Ureter (tissue), 1 donor: ENCODE data around the gene MED31. TPM values are rescaled to one million over a fixed set of nuclear protein-coding genes. Genes with fewer than 3 reads are reported as not detected.
"Not testable (repeated sequence)": the region's sequence is repeated elsewhere in the genome, so short reads cannot be mapped to it uniquely, and the experiment has no call there.

Experiments
- DNase-seq: peaks from one replicate; pipeline ENCODE4 v3.0.0-alpha.2; 2020; ENCODE audit warnings: low spot score
- total RNA-seq: library from RNA; stranded (reverse); gene quantifications from one replicate; pipeline ENCODE4 v1.2.4, GENCODE V29; 2023
- donor health status: DM: yes; HTN: yes; CAD: no.

MED31 gene
- total RNA-seq = 23.9 TPM

- DNase-seq = peak; percentile 95
Measured at GRCh38 chr17:6651354-6651918, at the start of gene MED31, which contains the start of gene C17orf100. Gene MED31, minus strand, starts transcription at chr17:6651605. Its CDS starts 77 bp downstream, at chr17:6651528. Gene C17orf100, plus strand, starts transcription at chr17:6651762. Its CDS starts 152 bp downstream, at chr17:6651914.

- DNase-seq = no peak
Measured at GRCh38 chr17:6700948-6701307, 49.5 kb upstream of the MED31 start.

GRCh38 chr17:6699997-6700947 is 48.9 kb upstream of the MED31 start:
- DNase-seq = no peak

- DNase-seq = no peak
Measured at GRCh38 chr17:6698004-6698403, 46.6 kb upstream of the MED31 start.

- DNase-seq = no peak
Measured at GRCh38 chr17:6696906-6697305, 45.5 kb upstream of the MED31 start.

- no peak for DNase-seq
Measured at GRCh38 chr17:6695565-6695964, 44.2 kb upstream of the MED31 start.

- DNase-seq = no peak
Measured at GRCh38 chr17:6695051-6695450, 43.6 kb upstream of the MED31 start.

- DNase-seq = not testable (repeated sequence)
Measured at GRCh38 chr17:6691958-6692357, 40.6 kb upstream of the MED31 start.

- DNase-seq = no peak
Measured at GRCh38 chr17:6691546-6691945, 40.1 kb upstream of the MED31 start.

- no peak for DNase-seq
Measured at GRCh38 chr17:6690641-6691040, 39.2 kb upstream of the MED31 start.

- DNase-seq = no peak
Measured at GRCh38 chr17:6688944-6689343, 37.5 kb upstream of the MED31 start.

GRCh38 chr17:6686026-6686425 is 34.6 kb upstream of the MED31 start:
- no peak for DNase-seq

- no peak for DNase-seq
Measured at GRCh38 chr17:6684881-6685767, 33.7 kb upstream of the MED31 start.

- no peak for DNase-seq
Measured at GRCh38 chr17:6684460-6684783, 33.0 kb upstream of the MED31 start.

GRCh38 chr17:6683730-6684459 is 32.5 kb upstream of the MED31 start:
- no peak for DNase-seq

- DNase-seq = no peak
Measured at GRCh38 chr17:6683081-6683684, 31.8 kb upstream of the MED31 start.

GRCh38 chr17:6682339-6682738 is 30.9 kb upstream of the MED31 start:
- no peak for DNase-seq

GRCh38 chr17:6681671-6682070 is 30.3 kb upstream of the MED31 start:
- no peak for DNase-seq

- DNase-seq = no peak
Measured at GRCh38 chr17:6681176-6681575, 29.8 kb upstream of the MED31 start.

GRCh38 chr17:6679241-6679640 is 27.8 kb upstream of the MED31 start:
- DNase-seq = no peak

GRCh38 chr17:6677946-6678345 is 26.5 kb upstream of the MED31 start:
- DNase-seq = no peak
